Skin of body (tissue), 2 donors: Measurements from ENCODE around the gene ITGB6. TPM values are rescaled to one million over a fixed set of nuclear protein-coding genes. Genes with fewer than 3 reads are reported as not detected.
"Not testable (repeated sequence)": the region's sequence is repeated elsewhere in the genome, so short reads cannot be mapped to it uniquely, and the experiment has no call there.

Source experiments
- DNase-seq: peaks from one replicate; lab custom pipeline; 2025; lab: John Stamatoyannopoulos, UW
- total RNA-seq: library from RNA; depleted of rRNA; stranded (reverse); fragments of >200 nt; gene quantifications from one replicate; pipeline ENCODE4 v1.2.3, GENCODE V29; 2014

Gene ITGB6
- total RNA-seq, 1 donor from 2014 or later = 11.6 TPM

DNA sequence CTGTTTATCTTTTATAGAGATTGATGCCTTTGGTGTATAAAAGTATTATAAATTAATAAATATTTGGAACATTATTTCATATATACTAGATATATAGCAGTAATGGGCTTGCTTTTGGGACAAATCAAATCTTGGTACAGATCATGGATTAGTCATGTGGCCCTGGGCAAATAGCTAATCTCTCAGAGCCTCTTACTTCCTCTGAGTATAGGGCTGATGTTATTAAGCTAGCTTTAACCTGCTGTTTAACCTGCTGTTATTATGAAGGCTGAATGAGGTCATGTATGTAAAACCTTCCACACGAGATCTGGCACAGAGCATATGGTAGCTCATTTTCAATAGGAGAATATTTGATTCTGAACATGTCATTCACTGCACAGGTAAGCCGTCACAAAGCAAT lies 5.7 kb downstream of the ITGB6 start:
- DNase-seq = no peak

DNA sequence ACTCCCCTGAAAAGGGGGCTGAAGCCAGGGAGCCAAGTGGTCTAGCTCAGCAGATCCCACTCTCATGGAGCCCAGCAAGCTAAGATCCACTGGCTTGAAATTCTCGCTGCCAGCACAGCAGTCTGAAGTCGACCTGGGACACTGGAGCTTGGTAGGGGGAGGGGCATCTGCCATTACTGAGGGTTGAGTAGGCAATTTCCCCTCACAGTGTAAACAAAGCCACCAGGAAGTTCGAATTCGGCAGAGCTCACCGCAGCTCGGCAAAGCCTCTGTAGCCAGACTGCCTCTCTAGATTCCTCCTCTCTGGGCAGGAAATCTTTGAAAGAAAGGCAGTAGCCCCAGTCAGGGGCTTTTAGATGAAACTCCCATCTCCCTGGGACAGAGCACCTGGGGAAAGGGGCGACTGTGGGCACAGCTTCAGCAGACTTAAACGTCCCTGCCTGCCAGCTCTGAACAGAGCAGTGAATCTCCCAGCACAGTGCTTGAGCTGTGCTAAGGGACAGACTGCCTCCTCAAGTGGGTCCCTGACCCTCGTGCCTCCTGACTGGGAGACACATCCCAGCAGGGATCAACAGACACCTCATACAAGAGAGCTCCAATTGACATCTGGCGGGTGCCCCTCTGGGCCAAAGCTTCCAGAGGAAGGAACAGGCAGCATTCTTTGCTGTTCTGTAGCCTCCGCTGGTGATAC lies 18.8 kb downstream of the ITGB6 start:
- not testable (repeated sequence) for DNase-seq

DNA sequence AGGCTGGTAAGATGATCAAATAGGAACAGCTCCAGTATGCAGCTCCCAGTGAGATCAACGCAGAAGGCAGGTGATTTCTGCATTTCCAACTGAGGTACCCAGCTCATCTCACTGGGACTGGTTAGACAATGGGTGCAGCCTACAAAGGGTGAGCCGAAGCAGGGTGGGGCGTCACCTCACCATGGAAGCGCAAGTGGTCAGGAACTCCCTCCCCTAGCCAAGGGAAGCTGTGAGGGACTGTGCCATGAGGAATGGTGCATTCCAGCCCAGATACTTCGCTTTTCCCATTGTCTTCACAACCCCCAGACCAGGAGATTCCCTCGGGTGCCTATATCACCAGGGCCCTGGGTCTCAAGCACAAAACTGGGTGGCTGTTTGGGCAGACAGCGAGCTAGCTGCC lies 19.4 kb downstream of the ITGB6 start:
- DNase-seq = not testable (repeated sequence)

DNA sequence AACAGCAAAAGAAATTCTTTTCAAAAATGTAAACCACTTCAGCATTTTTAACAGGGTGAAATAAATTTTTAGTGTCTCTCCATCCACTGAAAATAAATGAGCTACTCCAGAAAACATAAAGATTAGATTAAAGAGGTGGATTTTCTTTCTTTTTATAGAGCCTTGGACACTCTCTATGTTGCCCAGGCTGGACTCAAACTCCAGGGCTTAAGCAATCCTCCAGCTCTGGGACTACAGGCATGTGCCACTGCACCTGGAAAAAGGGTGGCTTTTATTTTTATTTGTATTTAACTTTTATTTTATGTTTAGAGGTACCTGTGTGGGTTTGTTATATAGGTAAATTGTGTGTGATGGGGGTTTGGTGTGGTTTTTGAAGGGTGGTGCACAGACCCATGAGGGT lies 19.9 kb downstream of the ITGB6 start:
- DNase-seq = no peak

DNA sequence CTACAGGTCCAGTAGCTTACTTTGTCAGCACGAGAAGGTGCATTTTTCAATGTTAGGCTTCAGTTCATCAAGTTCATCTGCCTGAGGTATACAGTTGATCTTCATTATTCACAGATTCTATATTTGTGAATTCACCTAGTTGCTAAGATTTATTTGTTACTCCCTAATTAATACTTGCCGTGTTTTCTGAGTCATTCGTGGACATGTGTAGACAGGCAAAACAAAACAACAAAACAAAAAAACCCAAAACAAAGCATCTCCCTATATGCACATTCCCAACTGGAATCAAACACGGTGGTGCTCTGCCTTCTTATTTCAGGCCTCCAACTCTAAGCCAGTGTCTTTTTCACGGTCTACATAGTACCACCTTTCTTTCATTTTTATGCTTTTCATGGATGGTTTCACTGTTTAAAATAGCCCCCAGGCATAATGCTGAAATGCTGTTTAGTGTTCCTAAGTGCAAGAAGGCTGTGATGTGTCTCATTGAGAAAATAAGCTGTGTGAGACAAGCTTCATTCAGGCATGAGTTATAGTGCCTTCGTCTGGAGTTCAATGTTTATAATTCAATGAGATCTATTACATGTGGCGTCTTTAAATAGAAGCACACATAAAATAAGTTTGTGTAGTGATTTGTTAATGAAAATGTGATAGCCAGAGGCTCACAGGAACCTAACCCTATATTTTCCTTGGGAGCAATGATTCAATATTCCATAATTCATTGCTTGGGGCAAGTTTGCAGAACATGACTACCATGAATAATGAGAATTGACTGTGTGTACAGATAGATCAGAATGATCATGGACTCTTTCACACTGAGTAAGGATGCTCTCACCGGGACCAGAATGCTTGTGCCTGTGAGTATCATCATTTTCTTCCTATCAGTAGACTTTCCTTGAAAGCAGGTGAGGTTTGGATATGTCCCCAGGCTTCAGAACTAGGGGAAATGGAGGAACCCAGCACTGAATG lies 24.6 kb downstream of the ITGB6 start:
- no peak for DNase-seq

DNA sequence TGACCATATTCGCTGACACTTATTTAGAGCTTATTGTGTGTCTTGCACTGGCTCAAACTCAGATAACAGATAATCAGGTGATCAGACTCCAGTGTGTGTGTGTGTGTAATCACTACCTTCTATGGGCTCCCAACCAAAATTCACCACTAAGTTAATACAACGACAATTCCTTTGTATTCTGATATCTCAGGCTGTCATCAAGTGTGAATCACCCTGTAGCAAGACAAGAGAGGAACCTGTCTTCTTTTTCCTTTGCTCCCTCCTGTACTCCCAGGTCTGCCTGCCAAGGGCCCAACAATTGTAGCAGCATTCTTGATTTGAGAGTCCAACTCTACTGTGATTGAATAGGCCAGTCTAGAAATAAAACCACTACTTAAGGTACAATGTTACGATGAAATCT lies 25.8 kb downstream of the ITGB6 start:
- no peak for DNase-seq

DNA sequence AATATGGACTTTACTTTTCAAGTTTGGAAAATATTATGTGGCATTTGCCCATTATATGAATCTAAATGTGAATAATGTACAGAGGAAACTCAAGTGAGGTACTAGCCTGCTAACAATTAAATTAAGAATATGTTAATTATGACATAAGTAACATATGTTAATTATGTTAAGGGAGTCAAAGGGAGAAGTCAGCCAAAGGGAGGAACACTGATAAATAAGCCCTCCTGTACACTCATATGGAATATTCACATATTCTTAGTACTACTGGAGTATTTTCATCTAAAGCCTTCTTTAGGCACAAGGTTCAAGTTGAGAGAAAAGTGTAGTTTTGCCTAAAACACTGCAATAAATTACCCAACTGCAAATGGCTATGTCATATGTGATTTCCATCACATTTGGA lies 30.1 kb downstream of the ITGB6 start:
- DNase-seq = no peak

DNA sequence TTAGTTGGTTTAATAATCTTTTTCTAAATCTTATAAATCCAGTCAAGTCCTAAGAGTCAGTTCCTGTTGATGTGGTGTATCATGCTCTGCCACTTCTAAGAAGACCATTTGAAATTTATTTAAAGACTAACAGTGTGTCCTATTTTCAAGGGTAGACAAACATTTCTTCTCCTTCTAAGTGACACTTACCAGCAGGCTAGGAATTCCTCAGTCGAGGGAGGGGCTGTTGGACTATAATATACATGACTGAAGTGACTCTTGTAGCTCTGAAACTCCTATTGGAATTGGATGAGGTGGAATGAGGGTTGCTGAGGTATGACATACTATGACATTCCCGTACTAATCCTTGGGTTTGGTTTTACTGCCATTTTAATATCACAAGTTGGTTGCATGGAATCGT lies 30.6 kb downstream of the ITGB6 start:
- no peak for DNase-seq

DNA sequence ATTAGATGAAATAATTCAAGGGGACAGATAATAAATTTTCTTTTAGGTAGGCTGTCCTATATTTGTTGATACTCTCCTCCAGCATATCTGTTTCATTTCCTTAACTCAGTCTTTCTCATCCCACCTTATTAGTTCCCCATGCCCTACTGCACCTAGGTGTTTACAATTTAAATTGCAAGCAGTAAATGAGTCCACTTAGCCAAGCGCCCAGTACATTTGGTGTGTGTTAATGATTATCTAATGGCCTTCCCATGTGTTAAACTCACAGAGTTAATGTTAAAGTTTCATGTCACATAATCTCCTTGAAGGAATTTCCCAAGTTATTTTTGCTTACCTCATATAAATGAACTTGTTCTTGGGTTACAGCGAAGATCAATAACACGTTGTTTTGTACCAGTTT lies 31.2 kb downstream of the ITGB6 start:
- no peak for DNase-seq

DNA sequence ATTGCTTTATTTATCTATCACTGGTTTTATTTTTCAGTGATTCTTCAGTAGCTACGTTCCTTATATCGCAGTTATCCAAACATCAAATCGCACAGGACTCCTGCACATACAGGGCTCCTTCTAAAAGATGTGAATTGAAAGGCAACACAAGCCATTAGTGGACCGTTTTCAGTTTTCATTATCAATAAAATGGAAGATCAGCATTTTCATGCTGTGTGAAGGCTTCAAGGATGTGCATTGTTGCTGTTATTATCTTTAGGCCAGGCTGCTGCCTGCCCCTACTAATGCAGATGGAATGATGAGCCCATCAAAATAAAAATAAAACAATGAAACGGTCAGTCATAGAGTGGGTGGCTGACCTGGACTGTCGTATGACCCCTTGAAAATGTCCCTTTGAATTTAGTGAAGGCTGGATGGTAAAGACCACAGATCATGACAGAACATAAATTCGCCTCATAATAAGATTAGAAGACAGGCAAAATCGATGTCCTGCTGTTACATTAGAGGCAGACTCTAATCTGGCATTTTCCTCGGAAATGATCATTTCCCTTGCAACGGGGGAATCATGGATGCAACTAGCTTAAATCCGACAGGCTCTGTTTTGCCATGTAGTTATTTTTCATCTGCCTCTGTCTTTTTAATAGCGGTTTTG lies 32.9 kb downstream of the ITGB6 start:
- no peak for DNase-seq

DNA sequence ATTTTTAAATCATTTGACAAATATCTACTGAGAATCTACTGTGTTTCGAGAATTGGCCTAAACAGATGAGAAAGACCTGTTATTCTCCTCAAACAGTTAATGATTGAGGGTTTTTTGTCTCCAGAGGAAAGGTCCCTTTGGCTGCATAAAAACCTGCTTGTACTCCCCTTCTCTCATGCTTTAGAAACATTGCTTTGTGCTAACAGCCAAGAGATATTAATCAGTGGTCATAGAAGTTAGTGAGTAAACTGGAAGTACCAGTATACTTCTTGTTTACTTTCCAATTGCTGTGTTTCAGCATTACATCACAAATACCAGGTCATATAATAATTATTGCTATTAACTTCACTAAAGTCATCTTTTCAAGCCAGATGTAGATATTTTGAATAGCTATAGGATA lies 34.1 kb downstream of the ITGB6 start:
- DNase-seq = no peak

DNA sequence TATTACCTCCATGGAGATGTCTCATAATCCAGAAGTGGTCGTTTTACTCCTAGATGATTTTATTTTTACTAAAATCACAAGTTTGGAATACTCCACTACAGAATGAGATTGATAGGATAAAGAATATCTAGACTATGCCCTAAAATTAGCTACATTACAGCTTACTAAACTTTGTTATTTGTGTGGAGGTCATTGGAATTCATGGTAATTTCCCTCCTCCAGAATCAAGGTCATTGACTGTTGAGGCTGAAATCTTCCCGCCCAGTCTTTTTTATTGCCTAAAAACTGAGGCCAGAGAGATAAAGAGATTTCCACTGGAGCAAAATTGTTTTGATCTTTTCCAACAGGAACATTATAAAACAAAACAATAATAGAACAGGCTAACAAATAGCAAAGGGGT lies 35.0 kb downstream of the ITGB6 start:
- DNase-seq = no peak

DNA sequence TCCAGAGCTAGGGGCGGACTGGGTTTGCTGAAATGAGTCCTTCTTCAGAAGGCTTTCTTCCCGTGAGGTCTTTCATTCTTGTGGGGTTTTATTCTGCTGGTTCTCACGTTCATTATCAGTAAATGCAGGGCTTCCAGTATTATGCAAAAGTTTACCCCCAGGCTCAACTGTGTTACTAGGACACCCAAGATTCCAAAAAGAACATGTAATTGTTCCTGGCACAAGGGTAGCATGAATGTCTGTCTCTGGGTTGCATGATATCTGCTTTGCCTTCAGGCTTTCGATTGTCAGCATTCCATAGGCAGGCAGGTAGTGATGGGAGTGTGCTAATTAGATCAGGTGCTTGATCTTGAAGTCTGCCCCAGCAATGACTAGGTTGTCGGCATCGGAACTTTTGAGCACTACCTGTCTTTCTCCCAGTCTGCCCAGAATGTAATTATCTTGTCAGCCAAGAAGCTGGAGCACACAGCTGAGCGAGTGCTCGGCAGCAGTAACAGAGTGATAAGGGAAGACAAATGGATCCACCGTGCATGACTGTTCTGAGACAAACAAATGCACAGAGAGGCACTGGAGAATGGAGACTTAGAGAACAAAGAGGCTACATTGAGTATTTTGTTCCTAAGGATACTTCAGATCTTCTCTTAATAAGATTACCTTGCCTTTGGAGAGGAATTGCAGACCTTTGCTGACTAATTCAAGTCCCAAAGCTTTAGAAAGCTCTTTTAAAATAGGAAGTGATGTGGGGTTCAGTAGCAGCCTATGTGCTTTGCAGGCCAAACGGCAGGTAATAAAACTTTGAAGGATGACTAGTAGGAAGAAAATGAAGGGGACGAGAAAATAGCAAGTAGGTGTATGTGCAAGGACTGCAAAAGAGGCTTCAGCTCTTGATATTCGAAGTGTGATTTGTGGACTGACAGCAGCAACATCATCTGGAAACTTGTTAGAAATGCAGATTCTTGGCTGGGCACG lies 41.9 kb downstream of the ITGB6 start:
- DNase-seq = peak; percentile 24

DNA sequence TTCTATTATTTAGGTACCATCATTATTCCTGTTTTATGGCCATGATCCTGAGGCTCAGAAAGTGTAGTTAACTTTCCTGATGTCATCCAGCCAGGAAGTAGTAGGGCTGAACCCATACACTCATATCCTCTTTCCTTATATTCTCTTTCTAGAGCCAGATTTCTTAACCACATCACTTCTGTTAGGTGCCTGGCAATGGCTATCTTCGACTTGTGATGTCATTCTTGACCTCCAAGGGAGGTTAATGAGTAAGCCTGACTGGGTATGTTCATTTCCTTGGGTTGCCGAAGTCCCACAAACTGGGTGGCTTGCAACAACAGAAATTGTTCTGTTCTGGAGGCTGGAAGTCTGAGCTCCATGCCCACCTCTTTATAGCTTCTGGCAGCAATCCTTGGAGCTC lies 43.4 kb downstream of the ITGB6 start:
- DNase-seq = no peak

DNA sequence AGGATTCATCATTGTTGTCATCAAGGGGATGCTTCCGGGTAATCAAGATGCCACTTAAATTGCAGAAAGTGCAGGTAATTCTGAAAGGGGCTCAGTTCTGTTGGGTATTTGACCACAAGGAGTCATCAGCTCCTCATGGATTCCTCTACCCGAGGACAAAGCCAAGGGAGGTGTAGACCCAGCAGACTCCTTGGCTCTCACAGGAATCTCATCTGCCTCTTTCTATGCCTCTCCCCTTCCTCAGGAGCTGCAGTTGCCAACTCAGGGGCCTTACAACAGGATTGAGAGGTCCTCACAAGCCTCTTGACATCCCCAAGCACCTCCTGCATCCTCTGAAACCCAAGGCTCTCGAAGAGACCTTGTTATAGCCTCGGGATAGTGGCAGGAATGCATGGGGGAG lies 44.0 kb downstream of the ITGB6 start:
- DNase-seq = no peak

DNA sequence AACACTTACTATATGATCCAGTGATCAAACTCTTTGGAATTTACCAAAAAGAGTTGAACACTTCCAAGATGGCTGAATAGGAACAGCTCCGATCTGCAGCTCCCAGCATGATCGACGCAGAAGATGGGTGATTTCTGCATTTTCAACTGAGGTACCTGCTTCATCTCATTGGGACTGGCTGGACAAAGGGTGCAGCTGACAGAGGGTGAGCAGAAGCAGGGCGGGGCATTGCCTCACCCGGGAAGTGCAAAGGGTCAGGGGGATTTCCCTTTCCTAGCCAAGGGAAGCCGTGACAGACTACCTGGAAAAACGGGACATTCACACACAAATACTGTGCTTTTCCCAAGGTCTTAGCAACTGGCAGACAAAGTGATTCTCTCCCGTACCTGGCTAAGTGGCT lies 51.7 kb downstream of the ITGB6 start:
- not testable (repeated sequence) for DNase-seq

DNA sequence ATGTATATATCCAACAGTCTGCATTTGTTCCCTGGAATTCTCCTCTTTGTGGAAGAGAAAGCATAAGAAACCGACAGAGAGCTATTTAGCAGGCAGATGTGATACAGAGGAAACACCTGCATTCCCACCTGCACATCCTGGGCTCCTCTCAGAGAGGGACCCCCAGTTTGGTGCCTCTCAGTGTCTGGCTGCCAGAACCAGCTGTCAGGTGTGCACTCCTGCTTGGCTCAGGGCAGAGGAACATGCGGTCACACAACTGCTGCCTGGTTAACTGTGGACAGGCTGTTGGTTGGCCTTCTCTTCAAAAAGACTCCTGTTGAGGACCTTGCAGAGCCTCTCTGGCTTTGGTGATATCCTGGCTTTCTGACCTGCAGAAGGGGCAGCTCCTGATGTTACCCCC lies 54.6 kb downstream of the ITGB6 start:
- DNase-seq = no peak

DNA sequence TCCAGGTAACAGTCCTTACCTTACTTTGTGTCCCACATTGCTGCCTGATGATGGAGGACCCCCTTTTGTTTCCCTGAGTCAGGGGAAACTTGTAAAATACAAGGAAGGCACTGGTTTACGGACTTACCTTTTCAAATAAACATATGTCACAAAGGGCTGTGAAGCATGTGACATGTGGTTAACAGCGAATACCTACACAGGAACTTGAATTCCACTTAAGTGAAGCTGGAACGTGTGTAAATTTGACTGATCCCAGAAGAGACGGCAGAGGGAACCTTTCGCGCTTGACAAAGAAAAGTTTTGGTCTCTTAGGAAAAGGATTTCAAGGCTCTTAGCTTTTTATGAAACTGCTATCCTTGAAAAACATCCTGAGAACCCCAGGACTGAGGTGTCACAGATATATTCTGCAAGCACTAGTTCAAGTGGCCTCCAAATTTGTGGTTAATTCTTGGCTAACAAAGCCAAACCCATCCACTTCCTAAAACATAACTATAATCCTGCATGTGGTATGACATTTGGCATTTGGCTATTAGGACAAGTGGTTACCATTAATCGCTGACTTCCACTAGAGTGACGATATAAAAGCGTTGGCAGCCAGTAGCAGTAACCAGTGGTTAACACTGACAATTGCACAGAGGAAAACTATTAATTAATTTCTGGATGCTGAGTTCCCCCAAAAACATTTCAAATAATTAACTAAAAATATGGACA lies 55.6 kb downstream of the ITGB6 start:
- no peak for DNase-seq

DNA sequence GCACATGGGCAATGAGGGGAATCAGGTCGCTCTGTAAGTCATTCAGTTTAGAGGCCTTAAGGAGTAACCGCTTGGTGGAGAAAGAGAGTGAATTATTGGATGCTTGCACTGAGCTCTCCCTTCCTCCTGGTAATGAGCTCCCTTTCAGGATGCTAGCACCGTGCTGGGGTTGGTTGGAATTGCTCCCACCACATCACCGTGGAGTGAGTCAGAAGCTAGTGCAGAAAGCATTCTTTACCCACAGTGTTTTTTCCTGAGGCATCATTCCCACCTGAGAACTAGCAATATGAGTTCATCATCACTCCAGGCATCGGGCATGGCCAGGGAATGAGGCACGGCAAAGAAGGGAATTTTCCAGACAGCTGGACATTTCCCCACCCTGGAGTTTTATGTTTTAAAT lies 57.6 kb downstream of the ITGB6 start:
- no peak for DNase-seq

DNA sequence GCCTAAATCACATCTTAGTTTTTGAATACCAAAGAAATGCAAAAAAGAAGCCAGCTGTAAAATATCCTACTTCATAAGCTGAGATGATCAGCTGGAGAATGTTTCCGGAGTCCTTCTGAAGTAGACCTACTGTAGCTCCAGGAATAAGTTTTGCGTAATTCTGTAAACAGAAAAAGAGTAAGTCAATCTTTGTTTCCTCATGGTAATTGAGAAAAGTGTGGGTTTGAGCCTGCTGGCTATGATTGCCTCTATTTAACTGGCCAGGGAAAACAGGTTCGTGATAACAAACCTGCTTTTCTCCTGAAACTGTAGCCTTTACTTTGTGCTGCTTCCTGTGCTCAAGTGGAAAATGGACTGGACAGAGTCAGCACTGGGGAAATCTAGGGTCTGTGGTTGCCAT lies 58.2 kb downstream of the ITGB6 start:
- no peak for DNase-seq
